Measurements from ENCODE around the gene NEU2. TPM values are rescaled to one million over a fixed set of nuclear protein-coding genes. Genes with fewer than 3 reads are reported as not detected.
A peak's percentile ranks its signal among the peaks of the same experiment; 100 is the strongest.
"Not testable (repeated sequence)": the region's sequence is repeated elsewhere in the genome, so short reads cannot be mapped to it uniquely, and the experiment has no call there.

NEU2 gene
- total RNA-seq, 1 experiment from 2014 or later = not detected

DNA sequence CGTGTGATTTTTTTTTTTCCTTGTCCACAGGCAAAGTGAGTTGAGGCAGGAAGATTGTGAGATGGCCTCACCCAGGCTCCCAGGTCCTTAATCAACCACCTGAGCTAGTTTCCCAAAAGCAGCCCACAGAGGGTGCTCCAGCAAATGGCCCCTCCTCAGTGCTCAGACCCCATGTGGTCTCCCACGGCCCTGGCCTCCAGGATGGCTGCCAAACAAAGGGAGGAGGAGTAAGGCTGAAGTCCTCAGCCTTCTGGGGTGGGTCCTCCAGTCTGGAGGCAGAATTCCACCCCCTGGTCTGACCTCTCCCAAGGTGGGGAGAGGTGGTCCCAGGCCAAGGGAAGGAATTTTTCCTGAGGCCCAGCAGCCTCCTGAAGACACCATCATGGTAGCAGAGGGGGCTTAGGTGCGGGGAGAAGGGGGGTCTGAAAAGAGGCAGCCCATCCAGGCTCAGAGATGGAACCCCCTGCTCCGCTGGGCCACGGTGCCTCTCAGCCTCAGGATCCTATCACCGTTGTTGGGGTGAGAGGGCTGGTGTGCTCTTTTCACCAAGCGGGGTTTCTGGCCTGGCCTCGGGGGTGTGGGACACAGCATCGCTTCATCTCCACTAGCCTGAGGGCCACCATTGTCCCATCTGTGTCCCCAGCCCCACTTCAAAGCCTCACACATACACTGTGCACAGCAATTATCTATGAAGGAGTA lies 21.8 kb upstream of the NEU2 start:
- no peak for DNase-seq (ENCODE audit: low spot score)

DNA sequence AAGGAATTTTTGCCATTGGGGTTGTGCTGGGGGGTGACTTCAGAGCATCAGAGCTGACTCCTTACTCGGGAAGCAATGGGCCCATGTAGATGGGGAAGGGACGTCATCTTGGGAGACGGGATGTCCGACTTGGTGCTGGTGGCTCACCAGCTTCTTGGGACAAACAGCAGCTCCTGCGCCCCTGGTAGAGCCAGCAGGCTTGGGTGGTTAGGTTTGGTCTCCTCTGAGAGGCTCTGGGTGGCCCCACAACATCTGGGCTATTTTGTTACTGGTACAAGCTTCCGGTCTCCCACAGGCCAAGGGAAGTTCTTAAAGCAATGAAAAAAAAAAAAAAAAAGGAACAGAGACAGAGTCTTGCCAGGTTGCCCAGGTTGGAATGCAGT lies 21.2 kb upstream of the NEU2 start:
- no peak for DNase-seq (ENCODE audit: low spot score)

DNA sequence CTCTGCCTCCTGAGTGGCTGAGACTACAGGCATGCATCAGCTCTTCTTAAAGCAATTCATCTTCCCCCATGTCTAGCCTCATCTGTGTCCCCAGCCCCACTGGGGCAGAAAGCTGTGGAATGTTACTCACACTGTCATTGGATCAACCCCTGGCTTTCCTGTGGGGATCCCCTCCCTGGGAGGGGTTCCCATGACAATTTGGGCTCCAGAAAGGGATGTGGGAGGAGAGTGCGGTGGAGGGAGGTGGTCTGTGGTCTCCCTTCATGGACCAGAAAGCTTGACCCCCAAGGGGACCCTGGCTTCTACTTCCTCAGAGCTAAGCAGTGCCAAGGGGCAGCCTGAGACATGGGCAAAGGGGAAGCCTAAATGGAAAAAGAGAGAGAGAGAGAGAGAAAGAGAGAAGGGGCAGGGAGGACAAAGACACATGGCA lies 20.8 kb upstream of the NEU2 start:
- no peak for DNase-seq (ENCODE audit: low spot score)

DNA sequence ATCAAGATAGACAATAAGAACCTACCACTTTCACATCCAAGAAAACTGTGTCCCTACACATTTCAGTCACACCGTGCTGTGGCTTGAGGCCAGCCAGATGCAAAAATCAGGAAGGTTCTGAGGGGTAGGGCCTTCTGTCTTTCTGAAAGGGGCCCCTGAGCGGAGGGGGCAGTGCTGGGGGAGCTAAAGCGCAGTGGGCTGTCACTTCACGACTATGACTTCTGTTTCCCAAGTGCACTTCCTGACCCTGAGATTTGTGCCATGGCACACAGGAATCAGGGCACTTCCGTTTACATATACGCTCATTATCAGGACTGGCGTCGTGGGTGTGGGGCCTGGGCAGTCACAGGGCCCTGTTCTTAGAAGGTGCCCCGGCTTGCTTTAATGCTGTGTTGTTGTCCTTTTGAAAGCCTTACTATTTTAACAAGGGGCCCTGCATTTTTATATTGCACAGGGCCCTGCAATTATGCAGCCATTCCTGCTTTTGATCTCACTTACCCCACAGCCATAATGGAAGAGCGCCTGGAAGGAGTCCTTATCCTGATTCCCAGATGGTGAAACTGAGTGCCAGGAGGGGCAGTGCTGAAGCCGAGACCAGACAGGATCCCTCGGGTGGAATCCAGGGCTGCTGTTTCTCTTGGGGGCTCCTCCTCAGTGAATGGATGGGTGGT lies 20.0 kb upstream of the NEU2 start:
- no peak for DNase-seq (ENCODE audit: low spot score)

DNA sequence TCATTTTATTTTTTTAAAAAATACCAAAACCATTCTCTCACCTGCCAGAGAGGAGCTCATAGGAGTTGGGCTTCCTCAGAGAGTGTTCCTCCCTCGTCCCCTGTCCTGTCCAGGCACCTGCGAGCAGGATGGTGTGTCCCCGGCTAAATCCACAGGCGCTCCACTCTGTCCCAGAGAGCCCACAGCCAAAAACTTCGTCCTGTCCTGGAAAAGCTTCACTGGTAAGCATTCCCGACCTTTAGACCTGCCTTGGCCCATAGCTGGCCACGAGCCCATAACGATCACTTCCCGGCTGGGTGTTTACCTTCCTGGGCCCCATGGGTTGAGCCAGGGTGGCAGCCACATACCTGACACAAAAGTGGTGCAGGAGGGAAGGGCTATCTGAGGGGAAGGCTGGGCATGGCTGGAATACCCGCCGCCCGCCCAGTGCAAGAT lies 19.4 kb upstream of the NEU2 start, which contains the start of gene NGEF:
Gene NGEF, minus strand, starts transcription at position 230 of the 435 bp plus-strand sequence. CDS start 38,366 bp downstream, outside the sequence.
- no peak for DNase-seq (ENCODE audit: low spot score)

DNA sequence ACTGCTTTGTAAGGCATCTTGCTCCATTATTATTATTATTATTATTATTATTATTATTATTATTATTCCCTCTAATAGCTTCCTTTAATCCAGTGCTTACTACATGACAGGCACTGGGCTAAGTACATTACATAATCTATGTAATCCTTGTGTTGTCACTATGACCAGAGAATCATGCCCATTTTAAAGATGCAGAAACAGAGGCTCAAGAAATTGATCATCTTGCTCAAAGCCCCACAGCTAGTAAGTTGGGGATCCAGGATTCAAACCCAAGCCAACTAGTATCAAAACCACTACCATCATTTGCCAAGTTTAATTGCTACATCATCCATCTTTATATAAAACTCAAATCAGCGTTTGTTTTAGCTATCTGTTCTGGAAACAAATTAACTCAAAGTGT lies 18.8 kb upstream of the NEU2 start:
- DNase-seq (ENCODE audit: low spot score) = no peak

DNA sequence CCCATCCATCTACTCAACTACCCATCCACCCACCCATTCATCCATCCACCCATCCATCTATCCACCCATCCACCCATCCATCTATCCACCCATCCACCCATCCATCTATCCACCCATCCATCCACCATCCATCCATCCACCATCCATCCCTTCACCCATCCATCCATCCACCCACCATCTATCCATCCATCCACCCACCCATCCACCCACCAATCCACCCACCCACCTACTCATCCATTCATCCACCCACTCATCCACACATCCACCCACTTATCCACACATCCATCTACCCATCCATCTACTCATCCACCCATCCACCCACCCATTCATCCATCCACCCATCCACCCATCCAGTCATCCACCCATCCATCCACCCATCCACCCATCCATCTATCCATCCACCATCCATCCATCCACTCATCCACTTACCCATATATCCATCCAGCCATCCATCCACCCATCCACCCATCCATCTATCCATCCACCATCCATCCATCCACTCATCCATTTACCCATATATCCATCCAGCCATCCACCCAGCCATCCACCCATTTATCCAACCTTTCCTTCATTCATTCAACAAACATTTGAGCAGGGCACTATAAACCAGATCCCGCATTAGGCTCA lies 17.3 kb upstream of the NEU2 start:
- no peak for DNase-seq (ENCODE audit: low spot score)

DNA sequence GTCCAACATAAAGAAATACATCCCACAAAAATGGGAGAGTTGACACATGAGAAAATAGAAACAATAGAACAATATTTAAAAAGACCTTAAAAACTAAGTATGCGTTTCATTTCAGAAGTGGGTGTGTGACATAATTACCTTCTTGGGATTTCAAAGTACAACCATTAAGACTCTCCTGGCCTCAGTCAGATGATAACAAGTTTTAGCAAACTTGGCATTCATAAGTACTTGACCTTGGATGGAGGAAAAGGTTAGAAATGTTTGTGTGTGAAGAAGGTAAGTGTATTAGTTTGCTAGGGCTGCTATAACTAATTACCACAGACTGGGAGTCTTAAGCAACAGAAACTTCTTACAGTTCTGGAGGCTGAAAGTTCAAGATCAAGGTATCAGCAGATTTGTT lies 14.5 kb upstream of the NEU2 start:
- DNase-seq (ENCODE audit: low spot score) = no peak

DNA sequence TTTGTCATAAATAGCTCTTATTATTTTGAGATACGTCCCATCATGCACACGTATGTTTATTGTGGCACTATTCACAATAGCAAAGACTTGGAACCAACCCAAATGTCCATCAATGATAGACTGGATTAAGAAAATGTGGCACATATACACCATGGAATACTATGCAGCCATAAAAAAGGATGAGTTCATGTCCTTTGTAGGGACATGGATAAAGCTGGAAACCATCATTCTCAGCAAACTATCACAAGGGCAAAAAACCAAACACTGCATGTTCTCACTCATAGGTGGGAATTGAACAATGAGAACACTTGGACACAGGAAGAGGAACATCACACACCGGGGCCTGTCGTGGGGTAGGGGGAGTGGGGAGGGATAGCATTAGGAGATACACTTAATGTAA lies 12.9 kb upstream of the NEU2 start:
- not testable (repeated sequence) for DNase-seq (ENCODE audit: low spot score)

DNA sequence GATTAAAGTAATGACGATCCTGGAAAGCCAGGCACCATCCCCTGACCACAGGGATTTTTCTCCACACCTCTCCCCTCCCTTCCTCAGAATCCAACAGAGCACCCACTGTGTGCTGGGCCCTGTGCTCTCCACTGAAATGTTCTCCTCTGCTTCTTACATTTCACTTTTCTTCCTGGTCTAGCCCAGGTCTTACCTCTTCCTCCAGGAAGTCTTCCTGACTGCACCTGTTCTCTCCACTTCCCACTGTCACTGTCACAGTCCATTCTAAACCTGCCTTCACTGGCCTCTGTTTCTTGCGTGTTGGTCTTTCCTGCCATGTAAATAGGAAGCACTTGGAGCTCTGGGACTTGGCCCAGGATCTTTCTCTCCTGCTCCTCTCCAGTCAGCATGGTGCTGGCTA lies 12.0 kb upstream of the NEU2 start:
- no peak for DNase-seq (ENCODE audit: low spot score)

DNA sequence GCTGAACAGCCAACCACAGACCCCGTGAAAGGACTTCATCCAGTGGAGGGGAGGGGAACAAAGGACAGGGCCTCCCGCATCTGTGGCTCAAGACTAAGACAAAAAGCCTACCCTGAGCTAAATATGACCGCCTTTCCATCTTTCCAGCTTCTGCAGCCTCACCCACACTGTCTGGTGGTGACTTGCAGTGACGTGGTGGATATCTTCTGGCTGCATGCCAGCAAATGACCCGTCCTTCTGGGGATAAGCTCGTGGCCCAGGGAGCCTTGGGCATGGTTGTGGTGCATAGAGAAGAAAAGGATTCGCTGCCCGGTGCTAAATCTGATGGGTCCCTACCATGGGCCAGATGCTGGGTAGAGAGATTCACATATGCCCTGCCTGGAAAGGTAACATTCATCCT lies 10.7 kb upstream of the NEU2 start:
- DNase-seq (ENCODE audit: low spot score) = no peak

DNA sequence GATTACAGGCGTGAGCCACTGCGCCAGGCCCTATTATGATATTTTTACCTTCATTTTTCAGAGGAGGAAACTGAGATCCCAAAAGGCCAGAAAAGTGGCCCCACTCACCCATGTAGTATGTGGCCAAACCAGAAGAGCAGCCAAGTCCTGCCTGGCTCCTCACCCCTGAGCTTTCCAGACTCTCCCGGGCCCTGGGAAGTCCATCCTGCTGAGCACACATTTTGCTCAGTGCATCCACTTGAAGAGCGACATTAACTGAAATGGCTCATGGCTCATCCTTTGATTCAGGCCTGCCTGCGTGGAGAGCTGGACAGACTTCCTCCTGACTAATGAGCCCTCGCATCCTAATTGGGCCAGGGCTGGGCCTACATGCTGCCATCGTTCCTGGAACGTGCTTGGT lies 9.9 kb upstream of the NEU2 start:
- DNase-seq (ENCODE audit: low spot score) = no peak

DNA sequence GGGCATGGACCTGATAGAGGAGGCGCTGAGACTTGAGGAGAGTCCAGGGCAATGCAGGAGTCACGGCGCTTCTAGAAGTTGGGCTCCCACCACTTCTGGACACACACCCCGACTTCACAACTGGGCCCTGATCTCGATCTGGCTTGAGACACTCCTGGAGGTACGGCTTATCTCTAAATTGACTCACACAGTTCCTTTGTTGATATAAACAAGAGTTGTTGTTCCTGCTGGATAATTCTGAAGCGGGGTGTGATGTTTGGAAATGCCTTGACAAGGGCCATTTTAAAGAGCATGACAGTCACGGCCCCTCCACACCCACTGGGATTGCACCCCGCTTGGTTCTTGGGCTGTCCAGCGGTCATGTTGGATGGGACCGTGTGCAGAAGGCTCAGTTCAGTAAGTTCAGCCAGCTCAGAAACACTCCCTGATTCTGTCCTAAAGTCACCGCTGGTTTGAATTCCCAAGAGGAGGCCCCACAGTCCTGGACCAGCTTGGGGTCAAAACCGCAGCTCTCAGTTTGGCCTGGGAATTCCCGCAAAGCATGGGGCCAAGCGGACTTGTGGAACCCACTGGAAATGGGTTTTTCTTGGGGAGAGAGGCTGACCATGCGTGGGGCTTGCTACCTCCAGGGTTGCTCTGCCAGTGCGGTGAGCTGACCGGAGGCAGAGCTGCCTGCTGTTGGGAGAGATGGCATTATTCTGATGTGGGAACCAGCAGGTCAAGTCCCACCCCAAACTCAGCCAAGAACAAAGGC lies 9.3 kb upstream of the NEU2 start:
- DNase-seq (ENCODE audit: low spot score) = no peak

DNA sequence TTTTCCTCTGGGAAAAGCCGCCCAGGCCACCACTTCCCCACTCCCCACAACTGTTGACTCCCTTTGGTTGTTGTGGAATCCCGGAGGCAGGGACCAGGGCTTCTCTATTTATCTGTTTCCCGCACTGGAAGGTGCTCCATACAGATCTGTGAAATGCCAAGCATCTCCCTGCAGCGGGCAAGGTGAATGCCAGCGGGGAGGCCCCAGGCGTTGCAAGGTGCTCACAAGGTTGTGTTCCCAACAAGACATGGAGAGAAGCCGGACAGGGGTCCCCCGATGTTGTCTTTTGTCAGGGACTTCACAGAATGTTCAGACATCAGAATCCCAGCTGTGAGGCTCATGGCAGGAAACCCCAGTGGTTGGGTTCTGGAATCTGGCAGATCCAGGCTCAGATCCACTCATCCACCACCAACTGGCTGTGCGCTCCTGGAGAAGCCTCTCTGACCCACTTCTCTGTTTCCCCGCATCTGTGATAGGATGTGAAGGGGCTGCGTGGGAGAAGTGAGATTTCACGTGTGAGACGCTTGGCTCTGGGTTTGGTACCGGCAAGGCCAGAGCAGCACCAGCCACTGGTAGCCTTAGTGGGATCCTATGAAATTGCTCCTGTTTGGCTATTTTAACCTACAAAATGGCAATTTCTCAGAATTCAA lies 8.6 kb upstream of the NEU2 start:
- DNase-seq (ENCODE audit: low spot score) = no peak

DNA sequence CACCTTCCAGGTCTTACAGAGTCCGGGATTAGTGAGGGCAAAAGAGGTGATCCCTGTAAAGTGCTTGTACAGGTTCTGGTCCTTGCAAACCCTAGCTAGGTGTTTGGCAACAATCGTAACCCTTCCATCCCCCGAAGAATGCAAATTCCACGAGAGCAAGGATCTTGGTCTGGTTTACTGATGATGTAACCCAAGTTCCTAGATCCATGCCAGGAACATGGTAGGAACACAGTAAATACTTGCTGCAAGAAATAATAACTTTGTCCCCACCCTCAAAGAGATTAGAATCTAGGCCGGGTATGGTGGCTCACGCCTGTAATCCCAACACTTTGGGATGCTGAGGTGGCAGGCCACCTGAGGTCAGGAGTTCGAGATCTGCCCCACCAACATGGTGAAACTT lies 6.8 kb upstream of the NEU2 start:
- DNase-seq (ENCODE audit: low spot score) = no peak

DNA sequence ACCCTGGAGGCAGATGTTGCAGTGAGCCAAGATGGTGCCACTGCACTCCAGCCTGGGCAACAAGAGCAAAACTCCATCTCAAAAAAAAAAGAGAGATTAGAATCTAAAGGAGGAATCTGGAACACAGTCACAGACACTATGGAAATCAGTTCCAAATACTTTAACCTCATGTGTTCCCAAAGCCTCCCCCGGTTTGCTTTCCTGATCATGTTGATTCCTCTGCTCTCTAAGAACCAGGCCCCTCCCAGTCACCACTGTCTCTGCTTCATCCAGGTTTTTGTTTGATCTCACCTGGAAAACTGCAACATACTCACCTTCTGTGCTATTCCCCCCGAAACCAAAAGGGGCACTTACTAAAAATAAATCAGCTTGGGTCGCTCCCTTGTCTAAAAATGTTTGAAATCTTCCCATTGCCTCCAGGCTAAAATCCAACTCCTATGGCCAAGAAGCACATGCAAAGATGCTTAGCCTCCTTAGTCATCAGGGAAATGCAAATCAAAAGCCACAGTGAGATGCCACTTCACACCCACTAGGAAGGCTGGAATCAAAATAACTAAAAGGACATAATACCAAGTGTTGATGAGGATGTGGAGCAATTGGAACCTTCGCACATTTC lies 6.2 kb upstream of the NEU2 start:
- DNase-seq (ENCODE audit: low spot score) = peak; percentile 29

DNA sequence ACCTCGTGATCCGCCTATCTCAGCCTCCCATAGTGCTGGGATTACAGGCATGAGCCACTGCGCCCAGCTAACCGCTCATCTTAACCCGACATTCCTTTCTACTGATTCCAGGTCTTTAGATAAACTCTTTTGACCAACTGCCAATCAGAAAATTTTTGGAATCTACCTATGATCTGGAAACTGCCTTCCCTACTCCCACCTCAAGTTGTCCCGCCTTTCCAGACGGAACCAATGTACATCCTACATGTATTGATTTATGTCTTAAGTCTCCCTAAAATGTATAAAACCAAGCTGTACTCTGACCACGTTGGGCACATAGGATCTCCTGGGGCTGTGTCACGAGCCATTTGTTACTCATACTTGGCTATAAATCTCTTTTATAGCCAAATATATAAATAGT lies 3.2 kb upstream of the NEU2 start:
- no peak for DNase-seq (ENCODE audit: low spot score)

DNA sequence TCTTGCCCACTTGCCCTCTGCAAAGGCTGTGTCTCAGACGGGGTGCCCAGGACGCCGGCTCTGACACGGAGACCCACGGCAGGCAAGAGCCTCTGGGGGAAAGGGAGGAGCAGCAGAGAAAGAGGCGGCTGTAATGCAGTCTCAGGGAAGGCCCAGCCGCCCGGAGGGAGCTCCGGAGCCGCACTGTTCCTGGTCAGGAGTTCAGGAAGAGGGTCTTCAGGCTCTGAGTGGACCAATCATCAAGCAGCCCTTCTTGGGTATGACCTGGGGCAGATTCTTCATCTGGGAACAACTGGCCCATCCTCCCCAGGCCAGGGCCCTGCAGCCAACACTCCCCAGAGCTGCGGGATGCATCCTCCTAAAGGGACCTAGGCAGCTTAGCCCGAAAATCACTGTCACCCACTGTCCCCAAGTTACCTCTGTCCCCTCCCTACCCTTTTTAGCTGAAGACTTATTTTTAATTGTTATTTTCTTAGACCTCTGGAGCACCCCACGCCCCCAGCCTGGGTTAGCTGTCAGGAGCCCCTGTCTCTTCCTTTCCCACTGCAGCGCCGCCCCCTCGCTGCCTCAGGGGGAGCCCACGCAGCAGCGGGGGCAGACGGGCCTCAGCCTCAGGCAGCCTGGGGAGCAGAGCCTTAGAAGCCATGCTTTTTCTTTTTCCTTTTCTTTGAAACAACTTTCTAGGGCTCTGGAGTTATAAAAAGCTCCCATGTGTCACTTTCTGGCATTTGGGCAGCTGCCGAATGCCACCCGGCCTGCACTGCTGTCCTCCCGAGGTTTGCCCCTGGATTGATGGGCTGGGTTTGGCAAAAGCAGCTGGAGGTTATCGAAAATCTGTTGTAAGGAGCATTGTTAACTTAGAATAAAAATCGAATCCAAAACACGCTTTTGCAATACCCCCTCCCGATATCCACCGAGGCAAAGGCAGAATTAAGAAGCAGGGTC lies 644 bp upstream of the NEU2 start:
- no peak for DNase-seq (ENCODE audit: low spot score)

DNA sequence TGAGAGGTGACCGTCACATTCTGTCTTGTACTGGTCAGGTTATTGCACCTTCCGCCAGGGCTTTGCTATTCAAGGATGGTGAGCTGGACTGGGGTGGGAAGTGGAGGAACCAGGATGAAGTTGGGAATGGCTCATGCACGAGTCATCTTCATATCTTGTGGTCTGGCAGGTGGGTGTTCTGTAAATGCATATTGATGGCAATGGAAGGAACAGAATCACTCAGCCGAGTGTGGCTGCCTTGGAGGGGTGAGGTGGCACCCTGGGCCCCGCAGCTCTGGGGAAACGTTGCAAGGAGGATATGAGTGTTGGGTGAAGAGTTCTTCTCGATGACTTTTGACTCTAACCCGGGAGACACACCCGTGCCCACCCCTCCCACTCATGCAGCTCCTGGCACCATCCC lies 1.2 kb downstream of the NEU2 start:
- no peak for DNase-seq (ENCODE audit: low spot score)

Measured in H4 (cell line).